HCT116 (cell line): ENCODE data around the gene BSCL2. TPM values are rescaled to one million over a fixed set of nuclear protein-coding genes. Genes with fewer than 3 reads are reported as not detected.

Experiments used
- ATAC-seq: fragments of 200-7000 bp; cut with Tn5 transposase; 2 replicates; pipeline ENCODE4 v1.9.1; 2020; ENCODE audit warnings: mild to moderate bottlenecking, moderate library complexity
- BruUV-seq: library from RNA; stranded (reverse); fragments of 400-500 nt; replicated peaks from 2 replicates; lab custom pipeline; 2021; lab: Mats Ljungman, UMichigan
- CTCF ChIA-PET: fragments of 300-600 bp; sonication (Branson Sonifier 250); formaldehyde crosslinking; loops from one replicate; lab custom pipeline; 2021; ENCODE audit warnings: antibody characterized with exemption; lab: Charles Lee
- POLR2A ChIA-PET: fragments of 300-600, 350-600 bp; sonication (Branson Sonifier 250); formaldehyde crosslinking; loops from one replicate; lab custom pipeline; 2021; ENCODE audit warnings: antibody characterized with exemption; lab: Charles Lee
- RAD21 ChIA-PET, 2 experiments: fragments of 300-600 bp; sonication (Branson Sonifier 250); formaldehyde crosslinking; loops; one replicate each; lab custom pipeline; 2023; ENCODE audit warnings: low total read pairs in 2 of 2; ENCODE audit not compliant: uncharacterized antibody in 2 of 2, unreplicated experiment in 2 of 2, low non-redundant PET in 1 of 2; lab: Charles Lee
- DNase-seq: peaks from one replicate; pipeline ENCODE4 v3.0.0-alpha.2; 2010; ENCODE audit warnings: low read depth, low spot score
- H2AFZ ChIP-seq: fragments of 200-600 bp; shearing (Covaris generic), sonication (generic); 2 replicates; pipeline ENCODE4 v1.6.1; 2017; ENCODE audit warnings: low read depth, mixed run types, mixed read lengths, antibody characterized with exemption, low read length; ENCODE audit not compliant: poor library complexity, severe bottlenecking
- H3K27ac ChIP-seq: 2 replicates; pipeline ENCODE4 v1.5.1; 2012; ENCODE audit warnings: low read depth, low read length
- H3K27me3 ChIP-seq: fragments of 200-600 bp; sonication (generic); 2 replicates; pipeline ENCODE4 v1.6.1; 2016; ENCODE audit warnings: mixed run types, low read length, mixed read lengths; ENCODE audit not compliant: insufficient read depth
- H3K36me3 ChIP-seq, 2 experiments: fragments of 200-500 bp in 1 of 2; fragments of 200-600 bp in 1 of 2; sonication (Bioruptor generic) in 1 of 2; sonication (generic) in 1 of 2; 2 replicates each; pipeline versions ENCODE4 v1.5.1 to v1.6.1; 2014 to 2016; ENCODE audit warnings: low read length in 2 of 2, inconsistent platforms in 1 of 2, mixed read lengths in 1 of 2, mixed run types in 1 of 2; ENCODE audit not compliant: insufficient read depth in 2 of 2, control insufficient read depth in 1 of 2
- H3K4me1 ChIP-seq, 2 experiments: fragments of 200-600 bp in 1 of 2; sonication (generic) in 1 of 2; 2 replicates each; pipeline versions ENCODE4 v1.5.1 to v1.6.1; 2012 to 2017; ENCODE audit warnings: low read length in 2 of 2, inconsistent platforms in 1 of 2, mild to moderate bottlenecking in 1 of 2, mixed read lengths in 1 of 2, mixed run types in 1 of 2, moderate library complexity in 1 of 2; ENCODE audit not compliant: insufficient read depth in 2 of 2, control insufficient read depth in 1 of 2
- H3K4me2 ChIP-seq: fragments of 200-600 bp; sonication (generic); 2 replicates; pipeline ENCODE4 v1.6.1; 2017; ENCODE audit warnings: mixed run types, low read length, mixed read lengths
- H3K4me3 ChIP-seq, 2 experiments: fragments of 200-600 bp in 1 of 2; sonication (generic) in 1 of 2; replicated peaks in 1 of 2; 2 replicates each; pipeline ENCODE4 v1.5.1; 2011 to 2016; ENCODE audit warnings: low read length in 2 of 2, control low read depth in 1 of 2, low read depth in 1 of 2, mild to moderate bottlenecking in 1 of 2, mixed read lengths in 1 of 2, mixed run types in 1 of 2
- H3K79me2 ChIP-seq: fragments of 200-600 bp; sonication (generic); 2 replicates; pipeline ENCODE4 v1.6.1; 2017; ENCODE audit warnings: mild to moderate bottlenecking, mixed run types, low read length, moderate library complexity, mixed read lengths; ENCODE audit not compliant: insufficient read depth
- H3K9ac ChIP-seq: fragments of 200-600 bp; sonication (generic); 2 replicates; pipeline ENCODE4 v1.6.1; 2016; ENCODE audit warnings: low read length, mixed read lengths
- H3K9me2 ChIP-seq: fragments of 200-600 bp; sonication (generic), shearing (Covaris generic); 2 replicates; pipeline ENCODE4 v1.6.1; 2017; ENCODE audit warnings: mixed run types, mild to moderate bottlenecking, moderate library complexity; ENCODE audit not compliant: insufficient read depth
- H3K9me3 ChIP-seq, 2 experiments: fragments of 200-500 bp in 1 of 2; fragments of 200-600 bp in 1 of 2; sonication (Bioruptor generic) in 1 of 2; sonication (generic) in 1 of 2; 2 replicates each; pipeline ENCODE4 v1.6.1; 2014 to 2017; ENCODE audit warnings: low read length in 2 of 2, mixed read lengths in 2 of 2, inconsistent platforms in 1 of 2, low read depth in 1 of 2, mild to moderate bottlenecking in 1 of 2, mixed run types in 1 of 2, moderate library complexity in 1 of 2; ENCODE audit not compliant: control insufficient read depth in 1 of 2, insufficient read depth in 1 of 2
- H4K20me1 ChIP-seq: fragments of 200-600 bp; sonication (generic), shearing (Covaris generic); 2 replicates; pipeline ENCODE4 v1.6.1; 2017; ENCODE audit warnings: mixed run types, mild to moderate bottlenecking, moderate library complexity; ENCODE audit not compliant: insufficient read depth
- CBX3 ChIP-seq: IDR thresholded peaks from 2 replicates; pipeline ENCODE4 v1.6.1; 2012; ENCODE audit warnings: low read depth
- ELF1 ChIP-seq: IDR thresholded peaks from 2 replicates; pipeline ENCODE4 v1.6.1; 2012; ENCODE audit warnings: low read depth, borderline replicate concordance
- EZH2phosphoT487 ChIP-seq: fragments of 200-600 bp; IDR thresholded peaks from 2 replicates; pipeline ENCODE4 v1.6.1; 2018; ENCODE audit warnings: antibody characterized with exemption, borderline replicate concordance
- FOSL1 ChIP-seq: IDR thresholded peaks from 2 replicates; pipeline ENCODE4 v1.6.1; 2012; ENCODE audit warnings: low read depth
- JUND ChIP-seq: IDR thresholded peaks from 2 replicates; pipeline ENCODE4 v1.6.1; 2012
- POLR2A ChIP-seq: IDR thresholded peaks from 2 replicates; pipeline ENCODE4 v1.7.0; 2011; ENCODE audit warnings: borderline replicate concordance; ENCODE audit not compliant: insufficient read depth, insufficient read length; ENCODE audit errors: extremely low read depth
- POLR2AphosphoS5 ChIP-seq: IDR thresholded peaks from 2 replicates; pipeline ENCODE4 v1.6.1; 2011; ENCODE audit warnings: mild to moderate bottlenecking, low read depth, low read length, moderate library complexity
- RAD21 ChIP-seq: IDR thresholded peaks from 2 replicates; pipeline ENCODE4 v1.6.1; 2012; ENCODE audit warnings: low read depth, mild to moderate bottlenecking
- SP1 ChIP-seq: IDR thresholded peaks from 2 replicates; pipeline ENCODE4 v1.6.1; 2012; ENCODE audit warnings: low read depth
- SRF ChIP-seq: IDR thresholded peaks from 2 replicates; pipeline ENCODE4 v1.6.1; 2012; ENCODE audit warnings: low read depth
- TCF7L2 ChIP-seq: IDR thresholded peaks from 2 replicates; pipeline ENCODE4 v1.7.0; 2011; ENCODE audit warnings: borderline replicate concordance, inconsistent platforms; ENCODE audit not compliant: insufficient read depth, insufficient read length; ENCODE audit errors: extremely low read depth
- ZFX ChIP-seq: fragments of 450-650 bp; IDR thresholded peaks from 2 replicates; pipeline ENCODE4 v1.6.1; 2017
- ZNF274 ChIP-seq: fragments of 200-500 bp; sonication (Bioruptor generic); IDR thresholded peaks from 2 replicates; pipeline ENCODE4 v1.6.1; 2014; ENCODE audit warnings: mild to moderate bottlenecking, low read depth, low read length, inconsistent platforms
- intact Hi-C: fragments of 100-400 bp; cut with micrococcal nuclease; formaldehyde crosslinking; loops from 2 replicates; pipeline ENCODE4 v1.10.0; 2022
- total RNA-seq: library from RNA; stranded (reverse); gene quantifications from one replicate; pipeline ENCODE4 v1.2.1, GENCODE V29; 2021; ENCODE audit not compliant: unreplicated experiment
- TF ChIP-seq, protein P1 (sequence below): IDR thresholded peaks from 2 replicates; pipeline ENCODE4 v1.6.1; 2012; ENCODE audit warnings: low read depth
- TF ChIP-seq, protein P2 (sequence below): IDR thresholded peaks from 2 replicates; pipeline ENCODE4 v1.6.1; 2011; ENCODE audit warnings: mild to moderate bottlenecking, low read length, moderate library complexity; ENCODE audit not compliant: insufficient replicate concordance; ENCODE audit errors: extremely low read depth
- TF ChIP-seq, protein P3 (sequence below): IDR thresholded peaks from 2 replicates; pipeline ENCODE4 v1.6.1; 2012

The BSCL2 gene
- total RNA-seq, 1 experiment from 2014 or later, result 62.0 TPM

DNA sequence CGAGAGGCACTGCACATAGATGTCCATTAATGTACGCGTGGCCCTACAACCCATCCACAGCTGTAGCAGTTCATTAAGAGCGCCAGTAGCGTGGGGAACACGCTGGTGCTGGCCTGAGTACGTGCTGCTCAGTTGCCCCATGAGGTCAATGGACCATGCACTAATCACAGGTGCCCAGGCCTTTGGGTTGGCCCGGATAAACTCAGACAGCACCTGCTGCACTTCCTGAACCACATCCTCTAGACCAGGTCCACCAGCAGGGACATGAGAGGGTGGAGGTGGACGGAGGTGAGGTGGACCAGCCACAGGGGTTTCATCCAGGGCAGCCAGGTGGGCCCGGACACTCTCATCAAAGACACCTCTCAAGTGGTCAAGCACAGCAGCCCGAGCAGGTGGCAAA, 57.7 kb downstream of the BSCL2 start:
- H3K4me2 ChIP-seq, result no peak overlapping the region
- no peaks in the 10 kb centered on the region for H3K9me2 ChIP-seq
- no peaks in the 10 kb centered on the region for H3K9me3 ChIP-seq
- H3K27ac ChIP-seq, result no peak overlapping the region
- no peak overlapping the region for H3K9ac ChIP-seq
- H4K20me1 ChIP-seq, result no peaks in the 10 kb centered on the region
- intact Hi-C loops, result loop anchor here (5.0 kb wide), 1 partner anchor 37 kb away; the partner anchor contains the start of genes EML3 and ROM1
- CTCF ChIA-PET, result no interaction called here
- DNase-seq, result no peak
- TF ChIP-seq ELF1 (no peak), POLR2A (no peak), JUND (no peak), ZNF274 (no peak), RAD21 (no peak), TCF7L2 (no peak), SP1 (no peak), SRF (no peak), ZFX (no peak)
- TF ChIP-seq, all 23 proteins: peak for 0
- ATAC-seq, result no peak
- Histone ChIP-seq H3K4me1 (peaks cover 12 to 39% of the 10 kb centered on the region in 2 experiments), H2AFZ (no peak overlapping the region), H3K79me2 (peaks cover 52% of the 10 kb centered on the region), H3K4me3 (no peak overlapping the region), H3K36me3 (peaks cover 8 to 9% of the 10 kb centered on the region in 2 experiments; a peak in 3 of 4 replicates), H3K27me3 (no peaks in the 10 kb centered on the region)
- POLR2A ChIA-PET, result interaction anchor here (0.9 to 14.1 kb wide), 2 partner anchors 8 to 16 kb away, joined by 3 to 195 read pairs; partner anchors contain the start of genes C11orf98 and CSKMT
- RAD21 ChIA-PET, result no interaction called here
- BruUV-seq, result no TSS peak

DNA sequence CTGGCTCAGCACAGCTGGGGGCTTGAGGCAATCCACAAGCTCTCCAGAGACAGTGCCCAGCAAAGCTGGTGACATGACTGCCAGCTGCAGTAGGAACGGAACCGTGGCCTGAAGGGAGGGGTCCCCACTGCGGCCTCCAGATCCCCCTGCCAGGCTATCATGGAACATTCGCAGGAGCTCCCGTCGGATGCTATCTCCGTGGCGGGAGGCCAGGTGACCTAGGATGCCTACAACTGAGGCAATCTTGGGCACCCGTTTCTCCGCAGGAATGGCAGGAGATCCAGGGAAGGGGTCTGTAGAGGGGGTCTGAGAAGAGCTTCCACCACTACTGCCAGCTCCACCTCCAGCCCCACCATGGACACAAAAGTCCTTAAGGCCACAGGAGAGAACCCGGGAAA, 58.3 kb downstream of the BSCL2 start:
- Histone ChIP-seq H3K9me3 (no peaks in the 10 kb centered on the region), H3K27me3 (no peaks in the 10 kb centered on the region), H2AFZ (no peak overlapping the region), H3K79me2 (peaks cover 57% of the 10 kb centered on the region), H3K4me3 (no peak overlapping the region), H4K20me1 (no peaks in the 10 kb centered on the region), H3K4me1 (peaks cover 12 to 35% of the 10 kb centered on the region in 2 experiments), H3K9ac (no peak overlapping the region), H3K36me3 (peaks cover 8 to 15% of the 10 kb centered on the region in 2 experiments; a peak in 3 of 4 replicates), H3K4me2 (no peak overlapping the region), H3K9me2 (no peaks in the 10 kb centered on the region), H3K27ac (no peak overlapping the region)
- DNase-seq (no peak), ATAC-seq (no peak)
- no TSS peak for BruUV-seq
- ChIA-PET CTCF (no interaction called here), POLR2A (interaction anchor here (14.1 kb wide), 1 partner anchor 17 kb away, joined by 195 read pairs; the partner anchor contains the start of genes C11orf98 and CSKMT), RAD21 (no interaction called here)
- intact Hi-C loops, result loop anchor here (5.0 kb wide), 1 partner anchor 37 kb away; the partner anchor contains the start of genes EML3 and ROM1
- TF ChIP-seq ELF1 (no peak), SRF (no peak), POLR2AphosphoS5 (no peak), EZH2phosphoT487 (no peak), JUND (no peak), CBX3 (no peak), FOSL1 (no peak), POLR2A (no peak), ZFX (no peak), RAD21 (no peak)
- TF ChIP-seq, protein P1, sequence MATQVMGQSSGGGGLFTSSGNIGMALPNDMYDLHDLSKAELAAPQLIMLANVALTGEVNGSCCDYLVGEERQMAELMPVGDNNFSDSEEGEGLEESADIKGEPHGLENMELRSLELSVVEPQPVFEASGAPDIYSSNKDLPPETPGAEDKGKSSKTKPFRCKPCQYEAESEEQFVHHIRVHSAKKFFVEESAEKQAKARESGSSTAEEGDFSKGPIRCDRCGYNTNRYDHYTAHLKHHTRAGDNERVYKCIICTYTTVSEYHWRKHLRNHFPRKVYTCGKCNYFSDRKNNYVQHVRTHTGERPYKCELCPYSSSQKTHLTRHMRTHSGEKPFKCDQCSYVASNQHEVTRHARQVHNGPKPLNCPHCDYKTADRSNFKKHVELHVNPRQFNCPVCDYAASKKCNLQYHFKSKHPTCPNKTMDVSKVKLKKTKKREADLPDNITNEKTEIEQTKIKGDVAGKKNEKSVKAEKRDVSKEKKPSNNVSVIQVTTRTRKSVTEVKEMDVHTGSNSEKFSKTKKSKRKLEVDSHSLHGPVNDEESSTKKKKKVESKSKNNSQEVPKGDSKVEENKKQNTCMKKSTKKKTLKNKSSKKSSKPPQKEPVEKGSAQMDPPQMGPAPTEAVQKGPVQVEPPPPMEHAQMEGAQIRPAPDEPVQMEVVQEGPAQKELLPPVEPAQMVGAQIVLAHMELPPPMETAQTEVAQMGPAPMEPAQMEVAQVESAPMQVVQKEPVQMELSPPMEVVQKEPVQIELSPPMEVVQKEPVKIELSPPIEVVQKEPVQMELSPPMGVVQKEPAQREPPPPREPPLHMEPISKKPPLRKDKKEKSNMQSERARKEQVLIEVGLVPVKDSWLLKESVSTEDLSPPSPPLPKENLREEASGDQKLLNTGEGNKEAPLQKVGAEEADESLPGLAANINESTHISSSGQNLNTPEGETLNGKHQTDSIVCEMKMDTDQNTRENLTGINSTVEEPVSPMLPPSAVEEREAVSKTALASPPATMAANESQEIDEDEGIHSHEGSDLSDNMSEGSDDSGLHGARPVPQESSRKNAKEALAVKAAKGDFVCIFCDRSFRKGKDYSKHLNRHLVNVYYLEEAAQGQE, result no peak
- TF ChIP-seq, protein P2, sequence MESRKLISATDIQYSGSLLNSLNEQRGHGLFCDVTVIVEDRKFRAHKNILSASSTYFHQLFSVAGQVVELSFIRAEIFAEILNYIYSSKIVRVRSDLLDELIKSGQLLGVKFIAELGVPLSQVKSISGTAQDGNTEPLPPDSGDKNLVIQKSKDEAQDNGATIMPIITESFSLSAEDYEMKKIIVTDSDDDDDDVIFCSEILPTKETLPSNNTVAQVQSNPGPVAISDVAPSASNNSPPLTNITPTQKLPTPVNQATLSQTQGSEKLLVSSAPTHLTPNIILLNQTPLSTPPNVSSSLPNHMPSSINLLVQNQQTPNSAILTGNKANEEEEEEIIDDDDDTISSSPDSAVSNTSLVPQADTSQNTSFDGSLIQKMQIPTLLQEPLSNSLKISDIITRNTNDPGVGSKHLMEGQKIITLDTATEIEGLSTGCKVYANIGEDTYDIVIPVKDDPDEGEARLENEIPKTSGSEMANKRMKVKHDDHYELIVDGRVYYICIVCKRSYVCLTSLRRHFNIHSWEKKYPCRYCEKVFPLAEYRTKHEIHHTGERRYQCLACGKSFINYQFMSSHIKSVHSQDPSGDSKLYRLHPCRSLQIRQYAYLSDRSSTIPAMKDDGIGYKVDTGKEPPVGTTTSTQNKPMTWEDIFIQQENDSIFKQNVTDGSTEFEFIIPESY, result no peak
- TF ChIP-seq, protein P3, sequence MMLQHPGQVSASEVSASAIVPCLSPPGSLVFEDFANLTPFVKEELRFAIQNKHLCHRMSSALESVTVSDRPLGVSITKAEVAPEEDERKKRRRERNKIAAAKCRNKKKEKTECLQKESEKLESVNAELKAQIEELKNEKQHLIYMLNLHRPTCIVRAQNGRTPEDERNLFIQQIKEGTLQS, result no peak
